T1000 (cell line): ENCODE data around the gene MRPS2.
"Not testable (repeated sequence)": the region's sequence is repeated elsewhere in the genome, so short reads cannot be mapped to it uniquely, and the experiment has no call there.

Experiments
- DNase-seq: peaks from one replicate; lab custom pipeline; 2025; ENCODE audit warnings: mixed read lengths; lab: John Stamatoyannopoulos, UW

Gene MRPS2

DNA sequence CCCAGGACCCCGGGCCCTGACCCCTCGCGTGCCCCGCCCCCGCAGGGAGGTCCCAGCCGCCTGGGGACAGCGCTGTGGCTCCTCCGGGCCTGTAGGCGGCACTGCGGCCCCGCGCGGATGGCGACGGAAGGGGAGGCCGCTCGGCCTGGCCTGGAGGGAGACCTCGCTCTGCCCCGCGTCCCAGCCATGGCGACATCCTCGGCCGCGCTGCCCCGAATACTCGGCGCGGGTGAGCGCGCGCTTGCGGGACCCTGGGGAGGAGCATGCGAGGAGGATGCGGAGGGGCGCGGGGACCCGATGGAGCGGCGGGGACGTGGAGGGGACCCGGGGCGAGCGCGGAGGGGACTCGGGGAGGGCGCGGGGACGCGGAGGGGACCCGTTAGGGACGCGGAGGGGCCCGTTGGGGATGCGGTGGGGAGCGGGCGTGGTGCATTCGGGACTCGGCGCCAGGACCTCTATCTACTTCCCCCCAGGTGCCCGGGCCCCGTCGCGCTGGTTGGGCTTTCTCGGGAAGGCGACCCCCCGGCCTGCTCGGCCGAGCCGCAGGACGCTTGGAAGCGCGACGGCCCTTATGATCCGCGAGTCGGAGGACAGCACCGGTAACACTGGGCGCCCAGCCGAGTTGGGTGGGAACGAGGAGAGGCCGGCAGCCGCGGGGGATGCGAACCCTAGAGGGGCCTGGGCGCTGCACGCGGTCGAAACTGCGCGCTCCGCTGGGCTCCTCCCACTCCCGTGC, at the start of gene MRPS2:
MRPS2 (plus strand) TSS at position 158 of the 736 bp plus-strand sequence; CDS start at position 187, 29 bp downstream.
- peak; percentile 52 for DNase-seq

DNA sequence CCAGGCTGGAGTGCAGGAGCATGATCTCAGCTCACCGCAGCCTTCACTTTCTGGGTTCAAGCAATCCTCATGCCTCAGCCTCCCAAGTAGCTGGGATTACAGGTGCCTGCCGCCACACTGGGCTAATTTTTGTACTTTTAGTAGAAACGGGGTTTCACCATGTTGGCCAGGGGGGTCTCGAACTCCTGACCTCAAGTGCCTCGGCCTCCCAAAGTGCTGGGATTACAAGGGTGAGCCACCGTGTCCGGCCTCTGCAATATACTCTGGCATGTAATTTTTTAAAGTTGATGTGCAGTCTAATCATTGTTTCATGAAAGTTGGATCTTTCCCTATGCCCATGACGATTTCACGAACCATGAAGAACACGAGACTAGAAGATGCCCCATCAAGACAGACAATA, 49.5 kb upstream of the MRPS2 start:
- DNase-seq, result no peak

DNA sequence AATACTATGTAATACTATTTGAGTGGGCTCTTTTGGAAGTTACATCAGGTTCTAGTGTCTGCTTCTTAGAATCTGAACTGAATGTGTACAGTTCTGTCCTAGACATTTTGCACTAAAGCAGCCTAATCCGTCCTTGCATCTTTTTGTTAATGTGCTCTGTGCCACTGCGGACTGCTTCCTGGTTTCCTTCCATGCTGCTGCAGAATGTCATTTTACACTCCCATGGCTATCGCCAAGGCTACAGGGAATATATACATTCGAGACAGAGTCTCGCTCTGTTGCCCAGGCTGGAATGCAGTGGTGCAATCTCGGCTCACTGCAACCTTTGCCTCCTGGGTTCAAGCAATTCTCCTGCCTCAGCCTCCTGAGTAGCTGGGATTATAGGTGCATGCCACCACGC, 48.6 kb upstream of the MRPS2 start:
- DNase-seq, result not testable (repeated sequence)

DNA sequence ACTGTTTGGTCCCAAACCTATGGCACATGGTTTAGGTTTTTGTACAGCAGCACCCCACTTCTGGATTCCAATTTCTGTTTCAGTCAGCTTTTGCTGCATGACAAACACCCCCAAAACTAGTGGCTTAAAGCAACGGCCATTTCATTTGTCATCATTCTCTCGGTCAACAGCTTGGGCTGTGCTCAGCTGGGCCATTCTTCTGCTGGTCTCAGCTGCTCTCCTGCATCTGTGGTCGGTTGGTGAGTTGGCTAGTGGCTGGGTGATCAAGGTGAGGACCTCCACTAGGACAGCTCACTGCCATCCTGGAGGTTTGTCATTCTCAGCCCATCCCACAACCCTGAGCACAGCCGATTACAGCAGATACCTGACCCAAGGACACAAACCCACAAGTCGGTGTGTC, 45.7 kb upstream of the MRPS2 start:
- DNase-seq, result no peak

DNA sequence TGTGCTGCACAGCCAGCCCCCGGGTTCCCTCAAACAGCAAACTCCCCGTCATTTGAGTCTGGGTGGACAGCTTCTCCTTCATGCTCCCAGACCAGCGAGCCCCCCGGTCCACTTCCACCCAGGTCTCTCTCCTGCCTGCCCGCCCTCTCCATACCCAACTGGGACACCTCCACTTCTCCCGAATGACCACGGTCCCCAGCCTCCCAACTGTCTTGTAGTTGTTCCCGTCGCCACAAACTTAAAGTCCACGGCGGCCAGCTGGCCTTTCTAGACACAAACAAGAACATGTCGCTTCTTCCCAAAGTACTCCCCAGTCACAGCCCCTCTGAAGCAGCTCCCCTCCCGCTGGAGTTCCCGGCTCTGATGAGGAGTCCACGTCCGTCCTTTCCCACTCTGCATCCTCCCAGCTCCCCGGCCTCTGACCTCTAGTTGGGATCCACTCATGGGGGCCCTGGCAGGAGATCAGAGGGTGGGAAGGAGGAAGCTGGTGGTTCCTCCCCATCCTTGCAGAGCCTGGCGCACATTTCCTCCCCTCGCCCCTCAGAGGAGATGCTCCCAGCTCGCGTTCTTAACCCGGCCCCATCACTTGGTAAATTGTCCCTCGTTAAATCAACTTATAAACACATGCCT, 45.0 kb upstream of the MRPS2 start:
- no peak for DNase-seq

DNA sequence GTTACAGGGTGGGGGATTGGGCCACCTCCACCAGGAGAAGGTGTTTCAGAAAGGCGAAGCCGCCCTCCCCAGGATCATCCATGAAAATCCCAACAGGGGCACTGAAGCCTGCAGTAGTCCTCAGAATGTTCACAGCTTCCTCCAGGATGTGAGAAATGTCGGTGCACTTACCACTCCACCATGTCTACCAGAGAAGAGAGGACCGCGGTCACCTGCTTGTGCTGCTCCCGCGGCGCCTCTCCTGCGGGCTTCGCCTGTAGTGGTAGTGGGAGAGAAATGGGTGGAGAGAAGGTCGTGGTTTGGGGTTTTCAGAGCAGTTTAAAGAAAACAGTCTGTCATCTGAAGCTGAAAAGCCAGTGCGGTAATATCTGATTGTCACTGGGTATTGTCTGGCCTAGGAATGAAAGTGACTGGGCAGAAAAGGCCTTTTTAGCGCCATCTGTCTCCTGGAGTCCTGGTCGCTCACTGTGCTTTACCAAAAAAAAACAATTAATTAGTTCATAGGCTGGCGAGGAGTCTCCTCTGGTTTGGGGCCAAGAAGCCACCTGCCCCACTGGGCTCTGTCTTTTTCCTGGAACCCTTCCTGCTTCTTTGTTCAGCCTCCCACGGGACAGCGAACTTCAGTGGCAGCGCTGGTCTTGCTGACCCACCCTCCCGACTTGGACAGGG, 43.9 kb upstream of the MRPS2 start:
- DNase-seq, result no peak

DNA sequence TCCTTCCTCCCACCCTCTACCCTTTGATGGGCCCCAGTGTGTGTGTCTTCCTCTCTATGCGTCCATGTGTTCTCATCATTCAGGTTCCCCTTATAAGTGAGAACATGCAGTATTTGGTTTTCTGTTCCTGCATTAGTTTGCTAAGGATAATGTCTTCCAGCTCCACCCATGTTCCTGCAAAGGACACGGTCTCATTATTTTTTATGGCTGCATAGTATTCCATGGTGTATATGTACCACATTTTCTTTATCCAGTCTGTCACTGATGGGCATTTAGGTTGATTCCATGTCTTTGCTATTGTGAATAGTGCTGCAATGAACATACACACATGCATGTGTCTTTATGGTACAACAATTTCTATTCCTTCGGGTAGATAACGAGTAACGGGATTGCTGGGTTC, 42.0 kb upstream of the MRPS2 start:
- not testable (repeated sequence) for DNase-seq

DNA sequence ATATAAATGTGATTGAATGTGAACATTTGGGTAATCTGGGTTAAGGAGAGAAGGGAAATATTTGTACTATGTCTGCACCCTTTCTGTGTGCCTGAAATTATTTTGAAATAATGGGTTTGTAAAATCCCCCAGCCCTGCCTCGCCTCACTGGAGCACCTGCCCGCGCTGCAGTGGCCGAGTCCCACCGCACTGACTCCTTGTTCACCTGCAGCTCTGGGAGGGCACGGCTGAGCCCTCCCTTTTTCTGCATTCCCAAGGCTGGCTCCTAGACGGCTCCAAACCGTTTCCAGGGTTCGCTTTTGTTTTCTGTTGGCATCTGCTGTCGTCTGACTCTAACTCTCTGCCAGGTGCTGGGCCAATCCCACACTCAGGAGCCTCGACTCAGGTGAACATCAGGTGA, 38.5 kb upstream of the MRPS2 start:
- DNase-seq, result no peak

DNA sequence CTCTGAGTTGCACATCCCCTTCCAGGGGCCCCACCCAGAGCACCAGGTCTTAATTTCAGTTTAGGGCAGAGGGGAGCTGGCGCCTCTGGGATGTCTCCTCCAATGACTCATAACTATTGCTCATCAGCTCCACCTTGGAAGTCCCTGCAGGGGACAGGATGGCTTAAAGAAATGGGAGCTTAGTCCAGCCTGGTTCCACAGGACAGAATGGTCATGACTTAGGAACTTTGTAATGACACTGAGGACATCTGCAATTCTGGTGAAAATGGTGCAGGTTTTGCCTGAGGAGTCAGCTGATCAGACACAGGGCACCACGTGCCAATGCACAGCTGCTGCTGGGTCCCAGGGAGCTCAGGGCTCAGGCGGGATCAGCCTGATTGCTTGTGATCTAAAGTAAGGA, 37.3 kb upstream of the MRPS2 start:
- DNase-seq, result peak; percentile 16

DNA sequence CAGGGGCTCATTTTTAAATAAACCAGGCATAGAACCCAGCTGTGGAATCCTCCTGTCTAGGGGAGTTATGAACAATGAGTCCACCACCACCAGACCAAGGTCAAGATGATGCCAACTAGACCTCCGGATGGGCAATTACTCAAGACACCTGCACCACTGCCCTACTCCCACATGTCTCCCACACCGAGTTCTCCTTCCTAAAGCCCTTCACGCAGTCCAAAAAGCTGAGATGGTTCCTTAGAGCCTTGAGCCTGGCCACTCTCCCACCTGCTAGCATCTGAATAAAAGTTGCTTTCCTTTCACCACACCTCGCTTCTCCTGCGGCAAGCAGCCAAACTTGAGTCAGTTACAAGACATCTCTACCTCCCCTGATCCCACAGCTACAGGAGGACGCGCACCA, 36.3 kb upstream of the MRPS2 start:
- DNase-seq, result no peak

DNA sequence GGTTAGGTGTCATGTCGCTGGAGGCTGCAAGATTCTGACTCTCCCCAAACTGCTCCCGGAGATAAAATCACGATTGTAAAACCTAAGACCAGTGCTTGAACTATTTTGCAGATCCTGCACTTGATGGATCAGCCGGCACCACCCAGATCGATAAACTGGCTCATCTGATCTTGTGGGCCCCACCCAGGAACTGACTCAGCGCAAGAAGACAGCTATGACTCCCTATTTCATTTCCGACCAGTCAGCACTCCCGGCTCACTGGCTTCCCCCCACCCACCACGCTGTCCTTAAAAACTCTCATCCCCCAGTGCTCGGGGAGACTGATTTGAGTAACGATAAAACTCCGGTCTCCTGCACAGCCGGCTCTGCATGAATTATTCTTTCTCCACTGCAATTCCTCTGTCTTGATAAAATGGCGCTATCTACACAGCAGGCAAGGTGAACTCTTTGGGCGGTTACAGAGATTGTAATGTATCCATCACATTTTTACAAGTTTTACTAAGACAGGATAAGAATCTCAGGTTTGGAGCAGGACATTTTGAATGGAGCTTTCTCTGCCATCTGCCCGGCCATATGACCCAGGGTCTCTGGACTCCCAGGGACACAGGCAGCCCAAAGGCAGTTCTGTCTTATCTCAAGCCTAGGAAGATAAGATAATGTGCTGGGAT, 31.5 kb upstream of the MRPS2 start:
- no peak for DNase-seq

DNA sequence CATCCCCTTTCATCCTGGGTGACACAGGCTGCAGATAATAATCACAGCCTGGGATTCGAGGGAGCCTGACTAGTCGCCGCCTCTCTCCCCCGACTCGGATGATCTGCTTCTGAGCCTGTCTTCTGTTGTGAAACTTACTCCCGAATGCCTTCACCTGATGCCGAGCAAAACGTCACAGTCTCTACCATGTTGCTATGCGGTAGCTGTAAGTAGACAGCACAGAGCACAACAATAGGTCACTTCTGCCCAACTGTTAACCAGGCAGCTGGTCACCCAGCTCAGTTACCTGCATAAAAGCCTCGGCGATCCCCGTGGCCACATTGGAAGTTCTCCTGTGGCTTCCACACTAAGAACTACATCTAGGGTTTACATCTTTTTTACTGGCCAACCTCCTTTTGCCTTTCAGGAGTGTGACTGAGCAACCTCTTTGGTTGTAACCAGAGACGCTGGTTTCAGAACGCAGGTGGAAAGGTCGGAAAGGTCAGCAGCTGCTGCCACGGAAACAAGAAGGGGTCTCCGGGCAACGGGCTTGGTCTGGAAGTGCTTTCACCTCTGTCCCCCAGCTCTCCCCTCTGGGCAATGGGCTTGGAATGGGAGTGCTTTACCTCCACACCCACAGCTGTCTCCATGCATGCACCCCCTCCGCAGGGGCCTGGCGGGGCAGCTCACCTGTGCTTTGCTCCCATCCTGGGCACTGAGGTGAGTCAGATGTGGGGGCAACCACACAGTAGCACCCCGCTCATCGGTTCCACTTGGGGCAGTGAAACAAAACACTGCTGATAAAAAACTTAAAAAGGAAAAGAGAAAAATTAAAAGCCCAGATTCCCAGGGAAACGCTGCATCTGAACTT, 28.5 kb upstream of the MRPS2 start:
- DNase-seq, result no peak

DNA sequence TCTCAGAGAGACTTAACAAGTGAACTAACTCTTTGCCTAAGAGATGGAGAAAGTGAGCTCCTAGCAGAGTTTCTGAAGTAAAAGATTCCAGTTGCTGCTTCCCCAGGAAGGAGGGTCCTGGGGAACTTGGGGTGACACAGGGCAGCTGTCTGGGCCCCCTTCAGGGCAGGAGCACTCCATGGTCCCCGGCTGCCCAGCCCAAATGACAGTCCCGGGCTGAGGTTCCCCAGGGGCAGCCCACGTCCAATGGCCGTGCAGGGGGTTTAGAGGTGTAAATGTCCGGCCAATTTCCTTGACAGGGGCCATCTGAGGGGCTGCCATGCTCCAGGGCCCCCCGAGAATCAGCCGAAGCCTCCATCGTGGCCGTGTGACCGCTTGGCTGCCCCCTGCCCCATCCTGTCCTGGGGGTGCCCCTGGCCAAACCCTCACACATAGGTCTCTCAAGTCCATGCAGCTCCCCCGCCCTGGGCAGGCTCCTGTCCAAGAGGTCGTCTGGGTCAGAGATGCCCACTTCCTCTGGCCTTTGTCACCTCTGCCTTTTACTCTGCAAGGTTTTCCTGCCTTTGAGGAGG, 26.4 kb upstream of the MRPS2 start:
- DNase-seq, result no peak

DNA sequence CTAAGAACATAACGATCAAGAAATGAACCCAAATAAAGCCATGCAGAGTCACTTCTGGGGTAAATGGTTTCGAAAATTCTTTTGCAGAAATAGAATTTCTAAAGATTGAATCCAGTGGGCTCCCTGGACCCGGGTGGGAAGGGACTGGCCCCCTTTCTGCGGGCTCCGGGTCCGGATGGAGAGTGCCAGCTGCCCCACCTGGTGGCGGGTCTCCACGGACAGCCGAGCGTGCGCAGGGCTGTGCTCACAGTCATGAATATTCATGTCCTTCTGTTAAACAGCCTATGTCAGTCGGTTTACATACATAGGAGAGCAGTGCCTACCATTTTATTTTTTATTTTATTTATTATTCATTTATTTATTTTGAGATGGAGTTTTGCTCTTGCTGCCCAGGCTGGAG, 25.6 kb upstream of the MRPS2 start:
- no peak for DNase-seq

DNA sequence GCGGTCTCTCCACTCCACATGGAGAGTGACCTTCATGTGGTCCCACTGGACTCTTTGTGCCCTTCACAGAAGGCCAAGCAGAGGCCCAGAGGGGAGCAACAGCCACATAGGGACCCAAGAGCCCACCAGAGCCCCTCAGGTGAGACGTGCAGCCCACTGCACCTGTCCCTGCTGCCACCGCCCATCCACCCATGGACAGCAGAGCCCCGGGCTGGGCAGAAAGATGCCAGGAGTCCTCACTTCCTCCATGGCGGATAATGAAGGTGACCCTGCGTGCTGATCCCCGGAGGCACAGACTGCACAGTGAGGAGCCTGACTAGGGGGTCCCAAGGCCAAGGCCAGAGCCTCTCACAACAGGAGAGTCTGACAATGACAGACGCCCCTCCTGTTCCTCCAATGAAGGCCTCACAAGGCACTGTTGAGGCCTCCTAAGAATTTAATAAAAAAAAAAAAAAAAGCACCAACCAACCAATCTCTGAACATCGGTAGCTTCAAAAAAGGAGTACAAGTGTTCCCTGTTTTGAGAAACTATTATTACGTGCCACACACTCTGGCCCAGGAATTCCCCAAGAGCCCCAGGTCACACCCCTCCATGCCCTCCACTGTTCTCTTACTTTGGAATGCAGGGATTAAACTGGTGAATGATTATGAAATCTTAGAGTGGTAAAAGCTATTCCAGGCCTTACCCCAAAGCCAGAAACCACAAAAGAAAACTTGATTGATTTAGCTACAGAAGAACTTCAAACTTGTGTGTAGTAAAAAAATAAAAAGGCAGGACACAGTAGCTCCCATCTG, 23.7 kb upstream of the MRPS2 start:
- no peak for DNase-seq

DNA sequence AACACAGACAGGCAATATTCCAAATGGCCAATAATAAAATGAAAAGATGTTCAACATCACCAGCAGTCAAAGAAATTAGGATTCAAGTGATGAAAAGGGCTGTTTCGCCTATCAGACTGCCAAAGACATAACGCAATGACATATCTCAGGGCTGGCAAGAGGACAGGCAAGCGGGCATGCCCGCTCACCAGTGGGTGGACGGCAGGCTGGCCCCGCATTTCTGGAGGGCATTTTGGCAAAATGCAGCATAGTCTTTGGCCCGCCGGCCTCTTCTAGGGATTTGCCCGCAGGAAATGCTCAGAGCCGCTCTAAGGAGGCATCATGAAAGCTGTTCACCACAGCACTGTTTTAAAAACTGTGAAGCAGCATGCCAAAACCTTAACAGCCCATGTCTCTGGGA, 22.3 kb upstream of the MRPS2 start:
- no peak for DNase-seq

DNA sequence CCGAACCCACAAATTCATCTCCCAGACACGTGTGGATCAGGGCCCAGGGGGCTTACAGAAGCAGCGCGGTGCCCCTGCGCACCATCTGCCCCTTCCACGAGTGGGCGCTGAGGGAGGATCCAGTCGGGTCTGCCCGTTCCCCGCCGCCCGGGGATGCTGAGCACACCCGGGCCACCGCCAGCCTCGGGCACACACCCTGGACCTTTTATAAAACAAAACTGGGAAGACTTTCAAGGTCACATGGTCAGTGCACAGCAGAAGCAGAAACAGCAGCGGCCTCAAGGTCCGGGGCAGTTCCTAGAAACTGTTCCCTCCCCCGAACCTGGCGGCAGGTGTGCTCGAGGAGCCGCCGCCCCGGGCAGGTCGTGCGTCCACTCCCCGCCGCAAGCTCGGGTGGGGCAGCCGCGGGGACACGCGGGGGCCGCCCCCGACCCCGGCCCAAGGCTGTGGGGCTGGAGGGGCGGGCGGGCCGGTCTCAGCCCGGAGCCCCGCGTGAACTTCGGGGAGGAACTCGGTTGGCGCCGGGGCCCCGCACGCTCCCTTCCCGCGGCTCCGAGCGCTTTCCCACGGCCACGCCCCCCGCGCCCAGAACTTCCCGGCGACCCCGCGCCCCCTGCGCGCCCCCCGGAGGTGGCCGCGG, 21.5 kb upstream of the MRPS2 start:
- DNase-seq, result no peak

DNA sequence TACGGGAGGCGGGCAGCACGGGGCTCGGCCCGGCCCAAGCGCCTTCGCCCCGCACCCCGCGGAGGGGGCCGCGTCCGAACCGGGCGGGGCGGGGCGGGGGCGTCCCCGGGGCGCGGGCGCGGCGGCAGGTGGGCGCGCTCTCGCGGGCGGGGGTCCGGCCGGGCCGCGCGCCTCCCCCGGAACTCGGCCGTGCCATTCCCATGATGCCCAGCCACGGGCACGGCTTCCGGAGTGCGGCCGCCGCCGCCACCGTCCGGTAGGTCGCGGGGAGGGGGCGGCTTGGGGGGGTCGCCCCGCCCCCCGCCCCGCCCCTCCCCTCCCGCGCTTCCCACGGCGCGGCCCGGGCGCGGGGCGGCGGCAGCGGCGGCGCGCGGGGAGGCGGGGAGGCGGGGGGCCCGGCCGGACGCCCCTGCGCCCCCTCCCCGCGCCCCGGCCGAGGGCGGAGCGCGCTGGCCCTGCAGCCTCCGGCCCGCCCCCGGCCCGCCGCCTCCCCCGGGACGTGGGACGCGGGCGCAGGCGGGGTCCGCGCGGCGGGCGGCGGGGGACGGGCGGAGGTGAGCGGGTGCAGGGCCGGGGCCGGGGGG, 20.9 kb upstream of the MRPS2 start, which contains the start of gene PPP1R26:
PPP1R26 (plus strand) TSS at position 314 of the 584 bp plus-strand sequence. CDS start 4,729 bp downstream, outside the sequence.
- no peak for DNase-seq
